Mesendoderm (in vitro differentiated cells): ENCODE results near the gene CHI3L2.

Source experiments
- DNase-seq: peaks from one replicate; pipeline ENCODE4 v3.0.0; 2013
- H2AK5ac ChIP-seq: 2 replicates; pipeline ENCODE4 v1.6.1; 2013; ENCODE audit warnings: low read length, inconsistent platforms
- H2BK120ac ChIP-seq: 2 replicates; pipeline ENCODE4 v1.6.1; 2013; ENCODE audit warnings: low read depth, mild to moderate bottlenecking, low read length, moderate library complexity, mixed read lengths
- H2BK15ac ChIP-seq: replicated peaks from 2 replicates; pipeline ENCODE4 v1.6.1; 2013; ENCODE audit warnings: low read depth, mild to moderate bottlenecking, moderate library complexity
- H2BK5ac ChIP-seq: 2 replicates; pipeline ENCODE4 v1.6.1; 2013; ENCODE audit warnings: low read length, inconsistent platforms
- H3K18ac ChIP-seq: 2 replicates; pipeline ENCODE4 v1.6.1; 2013; ENCODE audit warnings: mild to moderate bottlenecking, low read length, mixed read lengths
- H3K23ac ChIP-seq: one replicate; pipeline ENCODE4 v1.6.1; 2013; ENCODE audit warnings: low read length
- H3K27ac ChIP-seq: 2 replicates; pipeline ENCODE4 v1.5.1; 2013; ENCODE audit warnings: low read depth, mild to moderate bottlenecking, inconsistent platforms, low read length, moderate library complexity
- H3K27me3 ChIP-seq: 2 replicates; pipeline ENCODE4 v1.6.1; 2013; ENCODE audit warnings: low read length, control low read depth, mild to moderate bottlenecking, inconsistent platforms; ENCODE audit not compliant: insufficient read depth, poor library complexity
- H3K36me3 ChIP-seq: 2 replicates; pipeline ENCODE4 v1.6.1; 2013; ENCODE audit warnings: low read length, inconsistent platforms; ENCODE audit not compliant: control insufficient read depth, insufficient read depth
- H3K4ac ChIP-seq: one replicate; pipeline ENCODE4 v1.6.1; 2013; ENCODE audit warnings: low read depth, mild to moderate bottlenecking, low read length, moderate library complexity
- H3K4me1 ChIP-seq: 2 replicates; pipeline ENCODE4 v1.6.1; 2013; ENCODE audit warnings: low read depth, low read length, inconsistent platforms; ENCODE audit not compliant: control insufficient read depth
- H3K4me2 ChIP-seq: 2 replicates; pipeline ENCODE4 v1.6.1; 2013; ENCODE audit warnings: low read length
- H3K4me3 ChIP-seq: 2 replicates; pipeline ENCODE4 v1.5.1; 2013; ENCODE audit warnings: mild to moderate bottlenecking, low read length
- H3K56ac ChIP-seq: one replicate; pipeline ENCODE4 v1.6.1; 2013; ENCODE audit warnings: low read length
- H3K79me1 ChIP-seq: 2 replicates; pipeline ENCODE4 v1.6.1; 2013; ENCODE audit warnings: low read length, inconsistent platforms
- H3K79me2 ChIP-seq: 2 replicates; pipeline ENCODE4 v1.6.1; 2013; ENCODE audit warnings: mild to moderate bottlenecking, low read length; ENCODE audit not compliant: control insufficient read depth, insufficient read depth
- H3K9ac ChIP-seq: 2 replicates; pipeline ENCODE4 v1.6.1; 2013; ENCODE audit warnings: low read length, inconsistent platforms
- H4K5ac ChIP-seq: one replicate; pipeline ENCODE4 v1.6.1; 2013; ENCODE audit warnings: low read length
- H4K8ac ChIP-seq: one replicate; pipeline ENCODE4 v1.6.1; 2013; ENCODE audit warnings: low read depth, mild to moderate bottlenecking, control low read depth, low read length, moderate library complexity
- WGBS: extraction: QIAGEN DNeasy Blood & Tissue Kit; methylation state at CpG from one replicate; pipeline ENCODE4 v1.1.7; 2013; ENCODE audit warnings: low lambda C conversion rate, missing lambda C conversion rate; ENCODE audit not compliant: insufficient coverage; ENCODE audit errors: extremely low coverage; 5-methylcytosine and 5-hydroxymethylcytosine counted together

Gene CHI3L2

GRCh38 chr1:111241797-111242196 lies 14.3 kb downstream of the CHI3L2 start:
- no peak overlapping the region for H2BK15ac ChIP-seq
- H3K23ac ChIP-seq, result no peak overlapping the region
- no peaks in the 10 kb centered on the region for H3K79me2 ChIP-seq
- no peak overlapping the region for H3K56ac ChIP-seq
- H3K36me3 ChIP-seq, result no peaks in the 10 kb centered on the region
- H3K27me3 ChIP-seq, result no peaks in the 10 kb centered on the region
- H4K5ac ChIP-seq, result no peak overlapping the region
- H3K27ac ChIP-seq, result no peak overlapping the region
- no peak overlapping the region for H2BK120ac ChIP-seq
- no peaks in the 10 kb centered on the region for H3K4me1 ChIP-seq
- no peak overlapping the region for H2AK5ac ChIP-seq
- no peak overlapping the region for H2BK5ac ChIP-seq
- no peak overlapping the region for H3K4ac ChIP-seq
- H3K18ac ChIP-seq, result no peak overlapping the region
- no CpG with 5 or more reads among the region's 2 CpGs for WGBS
- H3K9ac ChIP-seq, result no peak overlapping the region
- no peak overlapping the region for H3K4me2 ChIP-seq
- H3K79me1 ChIP-seq, result no peaks in the 10 kb centered on the region
- H4K8ac ChIP-seq, result no peak overlapping the region
- peak; percentile 44 for DNase-seq
- no peak overlapping the region for H3K4me3 ChIP-seq

DNA sequence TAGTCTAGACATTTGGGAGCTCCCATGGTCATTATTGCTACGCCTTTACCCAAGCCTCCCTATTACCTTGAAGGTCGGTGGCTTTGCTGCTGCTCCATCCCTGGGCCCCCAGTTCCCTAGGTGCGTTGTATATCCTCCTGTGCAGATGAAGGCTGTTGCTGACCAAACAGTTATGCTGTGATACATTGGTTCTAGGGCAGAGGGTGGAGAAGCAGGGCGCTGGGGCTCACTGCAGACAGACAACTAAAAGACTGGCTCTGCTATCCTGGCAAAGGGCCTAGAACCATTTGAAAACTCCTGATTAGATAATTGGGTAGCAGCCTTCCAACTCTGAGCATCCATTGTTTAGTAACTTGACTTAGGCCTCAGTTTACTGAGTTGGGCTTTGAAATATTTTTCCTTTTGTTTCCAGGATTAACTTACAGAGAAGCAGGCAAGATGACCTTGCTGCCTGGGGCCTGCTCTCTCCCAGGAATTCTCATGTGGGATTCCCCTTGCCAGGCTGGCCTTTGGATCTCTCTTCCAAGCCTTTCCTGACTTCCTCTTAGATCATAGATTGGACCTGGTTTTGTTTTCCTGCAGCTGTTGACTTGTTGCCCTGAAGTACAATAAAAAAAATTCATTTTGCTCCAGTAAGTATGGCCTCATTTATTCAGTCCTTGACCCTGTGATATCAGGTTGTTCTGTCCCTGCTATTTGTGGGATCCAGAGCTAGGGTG lies 15.5 kb downstream of the CHI3L2 start:
- Histone ChIP-seq H2BK120ac (no peak overlapping the region), H3K4me3 (no peak overlapping the region), H3K36me3 (no peaks in the 10 kb centered on the region)

DNA sequence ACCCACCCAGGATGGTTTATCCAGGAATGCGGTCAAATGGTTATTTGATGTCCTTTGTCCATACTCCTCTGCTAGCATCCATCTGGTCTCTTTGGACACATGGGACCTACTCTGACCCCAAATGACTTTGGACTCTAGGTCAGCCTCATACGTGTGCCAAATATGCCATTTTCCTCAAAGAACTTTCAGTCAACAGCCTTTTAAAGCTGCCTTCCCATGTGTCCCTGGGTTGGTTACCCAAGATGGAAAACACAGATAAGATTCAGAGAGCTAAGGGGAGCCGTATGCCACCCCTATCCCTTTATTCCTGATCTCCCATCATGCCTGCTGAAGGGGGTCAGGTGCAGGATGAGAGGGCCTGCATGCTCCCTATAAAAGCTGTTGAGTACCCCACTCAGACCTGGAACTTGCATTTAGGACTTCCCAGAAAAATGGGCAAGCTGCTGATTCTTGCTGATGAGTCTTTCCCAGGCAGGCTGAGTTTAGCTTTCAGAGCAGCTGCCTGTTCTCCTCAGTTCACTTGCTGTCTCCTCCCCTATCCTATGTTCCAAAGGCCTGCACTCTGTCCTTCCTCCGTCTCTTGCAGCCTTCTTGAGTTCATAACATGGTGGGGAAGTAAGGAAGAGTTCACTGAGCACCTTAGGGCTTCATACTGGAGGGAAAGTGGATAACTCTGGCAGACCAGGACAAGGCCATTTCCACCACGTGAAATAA lies 19.8 kb downstream of the CHI3L2 start:
- Histone ChIP-seq H3K4me2 (no peak overlapping the region), H3K56ac (no peak overlapping the region), H3K27me3 (no peaks in the 10 kb centered on the region), H3K18ac (no peak overlapping the region), H2AK5ac (no peak overlapping the region), H3K23ac (no peak overlapping the region), H2BK15ac (no peak overlapping the region), H2BK120ac (no peak overlapping the region), H3K4me1 (no peaks in the 10 kb centered on the region), H3K4me3 (no peak overlapping the region), H3K4ac (no peak overlapping the region), H3K79me2 (no peaks in the 10 kb centered on the region), H3K27ac (no peak overlapping the region), H2BK5ac (no peak overlapping the region), H3K9ac (no peak overlapping the region), H4K8ac (no peak overlapping the region), H3K79me1 (no peaks in the 10 kb centered on the region), H3K36me3 (no peaks in the 10 kb centered on the region), H4K5ac (no peak overlapping the region)
- WGBS, result no CpG with 5 or more reads among the region's 5 CpGs
- no peak for DNase-seq

More for the DNA sequence above, 15.5 kb downstream of the CHI3L2 start:
- no peaks in the 10 kb centered on the region for H3K4me1 ChIP-seq
- H3K23ac ChIP-seq, result no peak overlapping the region
- H3K79me2 ChIP-seq, result no peaks in the 10 kb centered on the region
- no peak overlapping the region for H4K8ac ChIP-seq
- no peak overlapping the region for H3K18ac ChIP-seq
- no peak overlapping the region for H3K56ac ChIP-seq
- no peak overlapping the region for H2BK5ac ChIP-seq
- no peak overlapping the region for H2BK15ac ChIP-seq
- no peak overlapping the region for H2AK5ac ChIP-seq
- H3K9ac ChIP-seq, result no peak overlapping the region
- DNase-seq, result no peak
- H3K4me2 ChIP-seq, result no peak overlapping the region
- H4K5ac ChIP-seq, result no peak overlapping the region
- H3K79me1 ChIP-seq, result no peaks in the 10 kb centered on the region
- no CpG with 5 or more reads among the region's 4 CpGs for WGBS
- no peak overlapping the region for H3K27ac ChIP-seq
- no peak overlapping the region for H3K4ac ChIP-seq
- H3K27me3 ChIP-seq, result no peaks in the 10 kb centered on the region

DNA sequence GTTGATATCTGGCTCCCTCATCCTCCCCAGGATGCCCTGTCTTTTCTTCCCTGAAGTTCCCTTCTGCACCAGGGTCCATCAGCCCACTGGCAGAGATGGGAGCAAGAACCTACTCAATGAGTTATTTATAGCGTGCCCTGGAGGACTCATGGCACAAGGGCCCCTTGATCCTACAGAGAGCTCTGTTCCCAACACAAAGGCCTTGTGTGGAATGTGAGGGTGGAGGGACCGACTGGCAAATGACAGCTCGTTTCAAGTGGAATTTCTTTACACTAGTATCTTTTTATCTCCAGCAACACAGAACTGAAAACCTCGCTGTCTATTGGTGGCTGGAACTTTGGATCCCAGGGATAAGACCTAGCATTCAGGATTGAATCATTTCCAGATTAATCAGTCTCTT lies 22.4 kb downstream of the CHI3L2 start:
- DNase-seq, result peak; percentile 18
- H2BK15ac ChIP-seq, result no peak overlapping the region
- no CpG with 5 or more reads among the region's 4 CpGs for WGBS

GRCh38 chr1:111251570-111251969 lies 24.1 kb downstream of the CHI3L2 start:
- no peak for DNase-seq
- H3K4me2 ChIP-seq, result no peak overlapping the region
- no peaks in the 10 kb centered on the region for H3K79me1 ChIP-seq
- no peak overlapping the region for H3K4ac ChIP-seq
- H2BK5ac ChIP-seq, result no peak overlapping the region
- H2BK15ac ChIP-seq, result no peak overlapping the region
- no peak overlapping the region for H2BK120ac ChIP-seq
- H4K5ac ChIP-seq, result no peak overlapping the region
- H3K36me3 ChIP-seq, result no peaks in the 10 kb centered on the region
- no peaks in the 10 kb centered on the region for H3K27me3 ChIP-seq
- no peaks in the 10 kb centered on the region for H3K79me2 ChIP-seq
- H3K23ac ChIP-seq, result no peak overlapping the region
- H2AK5ac ChIP-seq, result no peak overlapping the region
- H3K4me1 ChIP-seq, result no peaks in the 10 kb centered on the region
- H3K9ac ChIP-seq, result no peak overlapping the region
- H3K27ac ChIP-seq, result no peak overlapping the region
- no peak overlapping the region for H3K56ac ChIP-seq
- H4K8ac ChIP-seq, result no peak overlapping the region
- no CpG with 5 or more reads among the region's 8 CpGs for WGBS
- H3K4me3 ChIP-seq, result no peak overlapping the region
- H3K18ac ChIP-seq, result no peak overlapping the region

More for the DNA sequence above, 22.4 kb downstream of the CHI3L2 start:
- no peak overlapping the region for H4K5ac ChIP-seq
- H2AK5ac ChIP-seq, result no peak overlapping the region
- H3K23ac ChIP-seq, result no peak overlapping the region
- H3K9ac ChIP-seq, result no peak overlapping the region
- H3K27me3 ChIP-seq, result no peaks in the 10 kb centered on the region
- H3K4ac ChIP-seq, result no peak overlapping the region
- H3K4me2 ChIP-seq, result no peak overlapping the region
- H3K79me1 ChIP-seq, result no peaks in the 10 kb centered on the region
- no peak overlapping the region for H4K8ac ChIP-seq
- H2BK5ac ChIP-seq, result no peak overlapping the region
- H2BK120ac ChIP-seq, result no peak overlapping the region
- H3K79me2 ChIP-seq, result no peaks in the 10 kb centered on the region
- H3K18ac ChIP-seq, result no peak overlapping the region
- no peak overlapping the region for H3K27ac ChIP-seq
- no peak overlapping the region for H3K4me3 ChIP-seq
- H3K56ac ChIP-seq, result no peak overlapping the region
- H3K4me1 ChIP-seq, result no peaks in the 10 kb centered on the region
- H3K36me3 ChIP-seq, result no peaks in the 10 kb centered on the region
